Lung (tissue), 12 donors: ENCODE results near the gene YJU2. TPM values are rescaled to one million over a fixed set of nuclear protein-coding genes. Genes with fewer than 3 reads are reported as not detected.
A peak's percentile ranks its signal among the peaks of the same experiment; 100 is the strongest.
"Not testable (repeated sequence)": the region's sequence is repeated elsewhere in the genome, so short reads cannot be mapped to it uniquely, and the experiment has no call there.

Experiments used
- ATAC-seq: fragments of 200-7000 bp; cut with Tn5 transposase; one replicate; pipeline ENCODE4 v1.9.1; 2020; ENCODE audit warnings: moderate number of reproducible peaks; ENCODE audit not compliant: insufficient read depth, low FRiP score
- DNase-seq, 3 donors: peaks; one replicate each; pipeline ENCODE4 v3.0.0-alpha.2; 2013 to 2017
- H3K27ac ChIP-seq, 2 donors: one replicate each; pipeline ENCODE4 v1.5.1; 2013; ENCODE audit warnings: mild to moderate bottlenecking in 2 of 2, moderate library complexity in 2 of 2, control low read depth in 1 of 2, inconsistent platforms in 1 of 2, low read depth in 1 of 2, low read length in 1 of 2
- H3K27me3 ChIP-seq, 3 donors: one replicate each; pipeline ENCODE4 v1.5.1; 2013; ENCODE audit warnings: low read length in 2 of 3; ENCODE audit not compliant: control insufficient read depth in 3 of 3, insufficient read depth in 3 of 3
- H3K36me3 ChIP-seq, 4 donors: one replicate each; pipeline ENCODE4 v1.5.1; 2013; ENCODE audit warnings: low read length in 4 of 4, mild to moderate bottlenecking in 1 of 4, moderate library complexity in 1 of 4; ENCODE audit not compliant: control insufficient read depth in 4 of 4, insufficient read depth in 4 of 4
- H3K4me1 ChIP-seq, 5 donors: one replicate each; pipeline ENCODE4 v1.5.1; 2013; ENCODE audit warnings: low read length in 5 of 5, mild to moderate bottlenecking in 2 of 5, moderate library complexity in 1 of 5; ENCODE audit not compliant: control insufficient read depth in 5 of 5, insufficient read depth in 5 of 5
- H3K4me3 ChIP-seq: one replicate; pipeline ENCODE4 v1.5.1; 2013; ENCODE audit warnings: mild to moderate bottlenecking, control low read depth, moderate library complexity
- H3K9ac ChIP-seq, 2 donors: one replicate each; pipeline ENCODE4 v1.5.1; 2013; ENCODE audit warnings: low read length in 2 of 2, control low read depth in 1 of 2; ENCODE audit not compliant: insufficient read depth in 1 of 2
- H3K9me3 ChIP-seq, 4 donors: one replicate each; pipeline ENCODE4 v1.5.1; 2013; ENCODE audit warnings: low read length in 3 of 4, mild to moderate bottlenecking in 1 of 4, moderate library complexity in 1 of 4; ENCODE audit not compliant: control insufficient read depth in 4 of 4, insufficient read depth in 3 of 4
- WGBS, 2 donors: extraction: QIAGEN DNeasy Blood & Tissue Kit; methylation state at CpG; one replicate each; pipeline ENCODE4 v1.1.7; 2013; 5-methylcytosine and 5-hydroxymethylcytosine counted together
- polyA plus RNA-seq, 2 donors: library from polyadenylated mRNA; stranded (reverse); fragments of 200-250 nt; gene quantifications; one replicate each; pipeline ENCODE4 v1.2.1, GENCODE V29; 2013
- total RNA-seq, 2 donors: library from RNA; depleted of rRNA in 1 of 2; stranded (reverse); fragments of >200 nt in 1 of 2; gene quantifications; one replicate each; pipeline ENCODE4 v1.2.1, GENCODE V29; 2014 to 2021
- TF ChIP-seq, protein P1 (sequence below): IDR thresholded peaks from 2 replicates; pipeline ENCODE4 v1.5.1; 2012; ENCODE audit warnings: mild to moderate bottlenecking; ENCODE audit errors: control extremely low read depth, extremely low read depth
- donor health status: control.
- donor health status: control.
- donor health status: Bipolar disorder and iron deficiency.
- donor health status: healthy.
- donor health status: DM: yes; HTN: yes; CAD: no.

YJU2 gene
- total and polyA plus RNA-seq, 4 donors: 11.2 to 44.2 (median 26.5) TPM

- Histone ChIP-seq H3K27ac (no peak within 1 kb of the TSS), H3K36me3 (no peaks in the 10 kb centered on the region), H3K9ac (no peak within 1 kb of the TSS), H3K4me1 (peaks cover 0 to 5% (median 0%) of the 10 kb centered on the region in 5 donors), H3K4me3 (no peak within 1 kb of the TSS), H3K27me3 (peaks cover 0 to 18% (median 17%) of the 10 kb centered on the region in 3 donors), H3K9me3 (peaks cover 0 to 2% (median 0%) of the 10 kb centered on the region in 4 donors)
- TF ChIP-seq, protein P1, sequence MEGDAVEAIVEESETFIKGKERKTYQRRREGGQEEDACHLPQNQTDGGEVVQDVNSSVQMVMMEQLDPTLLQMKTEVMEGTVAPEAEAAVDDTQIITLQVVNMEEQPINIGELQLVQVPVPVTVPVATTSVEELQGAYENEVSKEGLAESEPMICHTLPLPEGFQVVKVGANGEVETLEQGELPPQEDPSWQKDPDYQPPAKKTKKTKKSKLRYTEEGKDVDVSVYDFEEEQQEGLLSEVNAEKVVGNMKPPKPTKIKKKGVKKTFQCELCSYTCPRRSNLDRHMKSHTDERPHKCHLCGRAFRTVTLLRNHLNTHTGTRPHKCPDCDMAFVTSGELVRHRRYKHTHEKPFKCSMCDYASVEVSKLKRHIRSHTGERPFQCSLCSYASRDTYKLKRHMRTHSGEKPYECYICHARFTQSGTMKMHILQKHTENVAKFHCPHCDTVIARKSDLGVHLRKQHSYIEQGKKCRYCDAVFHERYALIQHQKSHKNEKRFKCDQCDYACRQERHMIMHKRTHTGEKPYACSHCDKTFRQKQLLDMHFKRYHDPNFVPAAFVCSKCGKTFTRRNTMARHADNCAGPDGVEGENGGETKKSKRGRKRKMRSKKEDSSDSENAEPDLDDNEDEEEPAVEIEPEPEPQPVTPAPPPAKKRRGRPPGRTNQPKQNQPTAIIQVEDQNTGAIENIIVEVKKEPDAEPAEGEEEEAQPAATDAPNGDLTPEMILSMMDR: no peak
- no peak for ATAC-seq
- 13 to 20% methylated on average over 18 to 19 of the region's 19 CpGs for WGBS, 2 donors
- peak in 1 of 3 donors; percentile 7 for DNase-seq
Measured at GRCh38 chr19:4229179-4229931, 17.5 kb upstream of the YJU2 start, which contains the start of gene EBI3. EBI3 (plus strand) TSS chr19:4229523; CDS start chr19:4229551, 28 bp downstream.

GRCh38 chr19:4230237-4230636, 16.6 kb upstream of the YJU2 start:
- not testable (repeated sequence) for H3K9me3 ChIP-seq, H3K27ac ChIP-seq, H3K36me3 ChIP-seq, H3K4me3 ChIP-seq, H3K4me1 ChIP-seq, ATAC-seq, H3K9ac ChIP-seq, DNase-seq
- peaks cover 0 to 18% (median 17%) of the 10 kb centered on the region in 3 donors for H3K27me3 ChIP-seq
- WGBS, 2 donors: 91 to 96% methylated on average over 6 of the region's 6 CpGs

- not testable (repeated sequence) for ATAC-seq, H3K4me1 ChIP-seq, H3K4me3 ChIP-seq, H3K27ac ChIP-seq, DNase-seq, H3K9me3 ChIP-seq, H3K36me3 ChIP-seq, H3K9ac ChIP-seq
- peaks cover 0 to 18% (median 17%) of the 10 kb centered on the region in 3 donors for H3K27me3 ChIP-seq
- WGBS, 2 donors: 90 to 93% methylated on average over 6 of the region's 6 CpGs
Measured at GRCh38 chr19:4231521-4231920, 15.4 kb upstream of the YJU2 start.

DNA sequence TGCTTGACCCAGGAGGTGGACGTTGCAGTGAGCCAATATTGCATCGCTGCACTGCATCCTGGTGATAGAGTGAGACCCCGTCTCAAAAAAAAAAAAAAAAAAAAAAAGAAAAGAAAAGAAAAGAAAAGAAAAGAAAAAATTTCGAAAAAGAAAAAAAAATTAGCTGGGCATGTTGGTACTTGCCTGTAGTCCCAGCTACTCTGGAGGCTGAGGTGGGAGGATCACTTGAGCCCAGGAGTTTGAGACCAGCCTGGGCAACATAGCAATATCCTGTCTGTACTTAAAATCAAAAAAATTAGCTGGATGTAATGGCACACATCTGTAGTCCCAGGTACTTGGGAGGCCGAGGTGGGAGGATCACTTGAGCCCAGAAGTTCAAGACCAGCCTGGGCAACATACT, 14.7 kb upstream of the YJU2 start:
- not testable (repeated sequence) for ATAC-seq, H3K4me1 ChIP-seq, H3K9me3 ChIP-seq, DNase-seq, H3K36me3 ChIP-seq, H3K4me3 ChIP-seq, H3K9ac ChIP-seq, H3K27ac ChIP-seq
- WGBS, 2 donors: 85 to 86% methylated on average over 5 of the region's 5 CpGs
- H3K27me3 ChIP-seq: peaks cover 0 to 18% (median 17%) of the 10 kb centered on the region in 3 donors
